ENCODE data around the gene MTHFR.

Gene MTHFR

GRCh38 chr1:11797525-11798216, 8.1 kb downstream of the MTHFR start:
- no peak for DNase-seq (ENCODE audit: extremely low read depth, low read depth)
- no peak for TF ChIP-seq CTCF (IDR thresholded peaks at IDR 0.05; ENCODE audit: low read depth, low read length, missing control alignments)
- H3K4me3 ChIP-seq (replicated peaks; ENCODE audit: low read depth, low read length) = no peak overlapping the region

GRCh38 chr1:11796036-11796828, 9.5 kb downstream of the MTHFR start:
- no peak for DNase-seq (ENCODE audit: extremely low read depth, low read depth)
- no peak for TF ChIP-seq CTCF (IDR thresholded peaks at IDR 0.05; ENCODE audit: low read depth, low read length, missing control alignments)
- no peak overlapping the region for H3K4me3 ChIP-seq (replicated peaks; ENCODE audit: low read depth, low read length)

- no peak for DNase-seq (ENCODE audit: extremely low read depth, low read depth)
- no peak overlapping the region for H3K4me3 ChIP-seq (replicated peaks; ENCODE audit: low read depth, low read length)
- TF ChIP-seq CTCF (IDR thresholded peaks at IDR 0.05; ENCODE audit: low read depth, low read length, missing control alignments) = no peak
These were observed 10.4 kb downstream of the MTHFR start for GRCh38 chr1:11795238-11795890.

GRCh38 chr1:11794446-11795237, 11.1 kb downstream of the MTHFR start:
- TF ChIP-seq CTCF (IDR thresholded peaks at IDR 0.05; ENCODE audit: low read depth, low read length, missing control alignments) = no peak
- no peak for DNase-seq (ENCODE audit: extremely low read depth, low read depth)
- no peak overlapping the region for H3K4me3 ChIP-seq (replicated peaks; ENCODE audit: low read depth, low read length)

- no peak for DNase-seq (ENCODE audit: extremely low read depth, low read depth)
- no peak overlapping the region for H3K4me3 ChIP-seq (replicated peaks; ENCODE audit: low read depth, low read length)
- TF ChIP-seq CTCF (IDR thresholded peaks at IDR 0.05; ENCODE audit: low read depth, low read length, missing control alignments) = no peak
These were observed 11.9 kb downstream of the MTHFR start for GRCh38 chr1:11793819-11794218.

GRCh38 chr1:11792106-11792505, 13.7 kb downstream of the MTHFR start:
- TF ChIP-seq CTCF (IDR thresholded peaks at IDR 0.05; ENCODE audit: low read depth, low read length, missing control alignments) = no peak
- DNase-seq (ENCODE audit: extremely low read depth, low read depth) = no peak
- H3K4me3 ChIP-seq (replicated peaks; ENCODE audit: low read depth, low read length) = no peak overlapping the region

Data from HFF-Myc (cell line).